ENCODE results near the gene BNIPL. TPM values are rescaled to one million over a fixed set of nuclear protein-coding genes. Genes with fewer than 3 reads are reported as not detected.
A peak's percentile ranks its signal among the peaks of the same experiment; 100 is the strongest.

BNIPL gene
- total RNA-seq, 4 donors from 2014 or later: 0.68 to 10.0 (median 2.5) TPM; not detected in 1

GRCh38 chr1:151043163-151043562, 6.8 kb downstream of the BNIPL start:
- DNase-seq: no peak
- Histone ChIP-seq H3K9me3 (no peaks in the 10 kb centered on the region), H3K4me3 (no peak overlapping the region), H3K27ac (no peak overlapping the region), H3K36me3 (no peaks in the 10 kb centered on the region), H3K4me1 (peaks cover 3 to 8% (median 7%) of the 10 kb centered on the region in 4 donors), H3K27me3 (no peaks in the 10 kb centered on the region)
- WGBS, 2 donors (ENCODE audit: low coverage in 1 of 2): 80 to 84% methylated on average over 1 of the region's 1 CpG
- intact Hi-C loops (cut with DNase I; ENCODE audit: low total_unique reads) (no loop called here), in situ Hi-C loops (cut with MboI; ENCODE audit: low pct_ligation_motif_present in 1 of 4, low pct_unique_long_range_greater_than_20kb in 1 of 4, low sequenced_read_pairs in 3 of 4) (loop anchor here in 1 of 4 donors (25.0 kb wide), 1 partner anchor 119 kb away; the partner anchor contains the start of genes LYSMD1, SCNM1 and TNFAIP8L2)
- TF ChIP-seq POLR2AphosphoS5 (IDR thresholded peaks at IDR 0.05) (no peak), EP300 (IDR thresholded peaks at IDR 0.05; ENCODE audit: low read depth) (no peak), POLR2A (IDR thresholded peaks at IDR 0.05) (no peak), CTCF (IDR thresholded peaks at IDR 0.05) (no peak)

- Histone ChIP-seq H3K9me3 (no peaks in the 10 kb centered on the region), H3K36me3 (peaks cover 0 to 6% (median 0%) of the 10 kb centered on the region in 4 donors), H3K4me3 (peak within 1 kb of the TSS; percentile 54 to 80 (median 62)), H3K27me3 (no peaks in the 10 kb centered on the region), H3K4me1 (peaks cover 3 to 16% (median 10%) of the 10 kb centered on the region in 4 donors), H3K27ac (peak within 1 kb of the TSS; percentile 85 to 89 (median 88))
- TF ChIP-seq POLR2AphosphoS5 (IDR thresholded peaks at IDR 0.05): peak; percentile 73 to 83 (median 73)
- peak; percentile 28 for TF ChIP-seq POLR2A (IDR thresholded peaks at IDR 0.05)
- TF ChIP-seq EP300 (IDR thresholded peaks at IDR 0.05; ENCODE audit: low read depth): no peak
- intact Hi-C loops (cut with DNase I; ENCODE audit: low total_unique reads): no loop called here
- WGBS, 2 donors (ENCODE audit: low coverage in 1 of 2): 0 to 1% methylated on average over 2 to 24 of the region's 29 CpGs
- in situ Hi-C loops (cut with MboI; ENCODE audit: low pct_ligation_motif_present in 1 of 4, low pct_unique_long_range_greater_than_20kb in 1 of 4, low sequenced_read_pairs in 3 of 4): loop anchor here in 1 of 4 donors (25.0 kb wide), 1 partner anchor 115 kb away; the partner anchor contains the start of genes LYSMD1, SCNM1 and TNFAIP8L2
- peak; percentile 77 for DNase-seq
Measured at GRCh38 chr1:151047591-151047924, 11.2 kb downstream of the BNIPL start, which contains the start of gene C1orf56. TSS of gene C1orf56 (plus strand) at chr1:151047751. CDS start at chr1:151047848, 97 bp downstream.

GRCh38 chr1:151047925-151048644, 11.7 kb downstream of the BNIPL start:
- peak overlapping the region; percentile 54 to 80 (median 62) for H3K4me3 ChIP-seq
- peak in 2 of 3 donors; percentile 25 to 61 for TF ChIP-seq POLR2AphosphoS5 (IDR thresholded peaks at IDR 0.05)
- TF ChIP-seq EP300 (IDR thresholded peaks at IDR 0.05; ENCODE audit: low read depth): no peak
- peak in 2 of 5 experiments; percentile 52 to 56 for TF ChIP-seq CTCF (IDR thresholded peaks at IDR 0.05)
- TF ChIP-seq POLR2A (IDR thresholded peaks at IDR 0.05): no peak
- peaks cover 3 to 16% (median 10%) of the 10 kb centered on the region in 4 donors for H3K4me1 ChIP-seq
- DNase-seq: peak; percentile 76
- no peaks in the 10 kb centered on the region for H3K27me3 ChIP-seq
- intact Hi-C loops (cut with DNase I; ENCODE audit: low total_unique reads): no loop called here
- peaks cover 0 to 11% (median 2%) of the 10 kb centered on the region in 4 donors for H3K36me3 ChIP-seq
- peak overlapping the region; percentile 85 to 89 (median 88) for H3K27ac ChIP-seq
- WGBS, 2 donors (ENCODE audit: low coverage in 1 of 2): 1% methylated on average over 40 of the region's 48 CpGs; no CpG with 5 or more reads in 1 of the 2 donors
- H3K9me3 ChIP-seq: no peaks in the 10 kb centered on the region
- in situ Hi-C loops (cut with MboI; ENCODE audit: low pct_ligation_motif_present in 1 of 4, low pct_unique_long_range_greater_than_20kb in 1 of 4, low sequenced_read_pairs in 3 of 4): loop anchor here in 1 of 4 donors (25.0 kb wide), 1 partner anchor 114 kb away; the partner anchor contains the start of genes LYSMD1, SCNM1 and TNFAIP8L2

- 35 to 40% methylated on average over 1 to 3 of the region's 3 CpGs for WGBS, 2 donors (ENCODE audit: low coverage in 1 of 2)
- no peak for DNase-seq
- peak overlapping the region; percentile 85 to 89 (median 88) for H3K27ac ChIP-seq
- H3K27me3 ChIP-seq: no peaks in the 10 kb centered on the region
- in situ Hi-C loops (cut with MboI; ENCODE audit: low pct_ligation_motif_present in 1 of 4, low pct_unique_long_range_greater_than_20kb in 1 of 4, low sequenced_read_pairs in 3 of 4): loop anchor here in 1 of 4 donors (25.0 kb wide), 1 partner anchor 114 kb away; the partner anchor contains the start of genes LYSMD1, SCNM1 and TNFAIP8L2
- intact Hi-C loops (cut with DNase I; ENCODE audit: low total_unique reads): no loop called here
- peak in 3 of 5 experiments; percentile 41 to 53 (median 43) for TF ChIP-seq CTCF (IDR thresholded peaks at IDR 0.05)
- TF ChIP-seq EP300 (IDR thresholded peaks at IDR 0.05; ENCODE audit: low read depth): no peak
- H3K9me3 ChIP-seq: no peaks in the 10 kb centered on the region
- H3K4me3 ChIP-seq: peak overlapping the region; percentile 54 to 80 (median 62)
- peaks cover 0 to 17% (median 5%) of the 10 kb centered on the region in 4 donors for H3K36me3 ChIP-seq
- H3K4me1 ChIP-seq: peaks cover 3 to 16% (median 10%) of the 10 kb centered on the region in 4 donors
Measured at GRCh38 chr1:151048645-151049032, 12.3 kb downstream of the BNIPL start.

All from transverse colon (tissue), 4 donors.